NCI-H128 (cell line): Measurements from ENCODE around the gene NFATC3.

Source experiments
- DNase-seq: peaks from one replicate; lab custom pipeline; 2025; ENCODE audit not compliant: unreplicated experiment; lab: John Stamatoyannopoulos, UW

The NFATC3 gene

GRCh38 chr16:68244903-68245853 is 160.0 kb downstream of the NFATC3 start, which contains the start of gene PLA2G15:
Gene PLA2G15 (plus strand): TSS chr16:68245373. CDS start chr16:68245427, 54 bp downstream.
- peak; percentile 52 for DNase-seq

GRCh38 chr16:68246121-68246520 is 161.0 kb downstream of the NFATC3 start:
- no peak for DNase-seq

- no peak for DNase-seq
Observed at GRCh38 chr16:68246666-68247065, 161.5 kb downstream of the NFATC3 start.

GRCh38 chr16:68247400-68247799 is 162.2 kb downstream of the NFATC3 start:
- DNase-seq: no peak

GRCh38 chr16:68247932-68248331 is 162.8 kb downstream of the NFATC3 start:
- no peak for DNase-seq

- no peak for DNase-seq
Observed at GRCh38 chr16:68249371-68249770, 164.2 kb downstream of the NFATC3 start.

- no peak for DNase-seq
Observed at GRCh38 chr16:68250951-68251350, 165.8 kb downstream of the NFATC3 start.

GRCh38 chr16:68251832-68252231 is 166.7 kb downstream of the NFATC3 start:
- DNase-seq: no peak

GRCh38 chr16:68252383-68252782 is 167.2 kb downstream of the NFATC3 start:
- DNase-seq: no peak

GRCh38 chr16:68253721-68254120 is 168.6 kb downstream of the NFATC3 start:
- no peak for DNase-seq

- no peak for DNase-seq
Observed at GRCh38 chr16:68255712-68256111, 170.5 kb downstream of the NFATC3 start.

GRCh38 chr16:68257251-68257905 is 172.2 kb downstream of the NFATC3 start:
- DNase-seq: no peak

GRCh38 chr16:68257906-68258800 is 173.0 kb downstream of the NFATC3 start:
- DNase-seq: no peak

- DNase-seq: no peak
Observed at GRCh38 chr16:68259007-68259825, 174.0 kb downstream of the NFATC3 start.

GRCh38 chr16:68263559-68264127 is 178.5 kb downstream of the NFATC3 start:
- no peak for DNase-seq

GRCh38 chr16:68264128-68265077 is 179.2 kb downstream of the NFATC3 start, which contains the start of gene SLC7A6:
Gene SLC7A6 (plus strand): TSS chr16:68264526. CDS start chr16:68274727, 10,201 bp downstream.
- DNase-seq: no peak

- no peak for DNase-seq
Observed at GRCh38 chr16:68265078-68265920, 180.1 kb downstream of the NFATC3 start.
